Activated B cell treated with CpG ODN at 0.5 μM for 24 hours (primary cell): ENCODE measurements around the gene SLX9. TPM values are rescaled to one million over a fixed set of nuclear protein-coding genes. Genes with fewer than 3 reads are reported as not detected.

Source experiments
- ATAC-seq: fragments of 200-7000 bp; cut with Tn5 transposase; one replicate; pipeline ENCODE4 v1.10.0; 2021; ENCODE audit warnings: low read depth, mild to moderate bottlenecking, moderate library complexity
- CTCF ChIA-PET: fragments of 350-600 bp; sonication (Branson Sonifier 250); formaldehyde crosslinking; loops from one replicate; lab custom pipeline; 2021; ENCODE audit warnings: antibody characterized with exemption; lab: Charles Lee
- POLR2A ChIA-PET: fragments of 350-600 bp; sonication (Branson Sonifier 250); formaldehyde crosslinking; loops from one replicate; lab custom pipeline; 2021; ENCODE audit warnings: antibody characterized with exemption; lab: Charles Lee
- DNase-seq: peaks from one replicate; pipeline ENCODE4 v3.0.0; 2022
- H3K27ac Mint-ChIP-seq: one replicate; pipeline ENCODE4 v1.8.0; 2020; ENCODE audit warnings: mixed read lengths
- H3K27me3 Mint-ChIP-seq: one replicate; pipeline ENCODE4 v1.8.0; 2021; ENCODE audit warnings: mixed read lengths
- H3K36me3 Mint-ChIP-seq: one replicate; pipeline ENCODE4 v1.8.0; 2021; ENCODE audit warnings: low read depth, mixed read lengths
- H3K4me1 Mint-ChIP-seq: one replicate; pipeline ENCODE4 v1.8.0; 2021; ENCODE audit warnings: mixed read lengths
- H3K4me3 Mint-ChIP-seq: one replicate; pipeline ENCODE4 v1.8.0; 2020; ENCODE audit warnings: mild to moderate bottlenecking, mixed read lengths
- H3K9me3 Mint-ChIP-seq: one replicate; pipeline ENCODE4 v1.8.0; 2020; ENCODE audit warnings: mixed read lengths
- CTCF ChIP-seq: fragments of 200-600 bp; IDR thresholded peaks from one replicate; pipeline ENCODE4 v1.8.0; 2022; ENCODE audit warnings: antibody characterized with exemption, mild to moderate bottlenecking
- intact Hi-C: fragments of 100-400 bp; cut with micrococcal nuclease; formaldehyde crosslinking; loops from one replicate; pipeline ENCODE4 v1.15.1; 2024
- total RNA-seq: library from RNA; stranded (reverse); gene quantifications from 2 replicates; pipeline ENCODE4 v1.2.3, GENCODE V29; 2022

SLX9 gene
- total RNA-seq, 1 donor from 2014 or later = 26.0 TPM

GRCh38 chr21:44986471-44987291 lies 46.9 kb downstream of the SLX9 start:
- DNase-seq (no peak), ATAC-seq (no peak)
- TF ChIP-seq CTCF = no peak
- CTCF ChIA-PET = interaction anchor here (0.9 kb wide), 1 partner anchor 152 kb away, joined by 3 read pairs; no protein-coding TSS in a partner anchor
- intact Hi-C loops = no loop called here
- no peak overlapping the region for H3K4me3 Mint-ChIP-seq
- no peak overlapping the region for H3K27ac Mint-ChIP-seq
- POLR2A ChIA-PET = no interaction called here
- no peaks in the 10 kb centered on the region for H3K27me3 Mint-ChIP-seq
- H3K9me3 Mint-ChIP-seq = no peaks in the 10 kb centered on the region
- H3K4me1 Mint-ChIP-seq = peaks cover 7% of the 10 kb centered on the region
- no peaks in the 10 kb centered on the region for H3K36me3 Mint-ChIP-seq

GRCh38 chr21:44987301-44987885 lies 47.6 kb downstream of the SLX9 start:
- no peak for TF ChIP-seq CTCF
- ATAC-seq (no peak), DNase-seq (no peak)
- H3K4me3 Mint-ChIP-seq = no peak overlapping the region
- no peaks in the 10 kb centered on the region for H3K9me3 Mint-ChIP-seq
- intact Hi-C loops = no loop called here
- peaks cover 7% of the 10 kb centered on the region for H3K4me1 Mint-ChIP-seq
- POLR2A ChIA-PET = no interaction called here
- no peaks in the 10 kb centered on the region for H3K36me3 Mint-ChIP-seq
- no peaks in the 10 kb centered on the region for H3K27me3 Mint-ChIP-seq
- H3K27ac Mint-ChIP-seq = no peak overlapping the region
- CTCF ChIA-PET = no interaction called here

DNA sequence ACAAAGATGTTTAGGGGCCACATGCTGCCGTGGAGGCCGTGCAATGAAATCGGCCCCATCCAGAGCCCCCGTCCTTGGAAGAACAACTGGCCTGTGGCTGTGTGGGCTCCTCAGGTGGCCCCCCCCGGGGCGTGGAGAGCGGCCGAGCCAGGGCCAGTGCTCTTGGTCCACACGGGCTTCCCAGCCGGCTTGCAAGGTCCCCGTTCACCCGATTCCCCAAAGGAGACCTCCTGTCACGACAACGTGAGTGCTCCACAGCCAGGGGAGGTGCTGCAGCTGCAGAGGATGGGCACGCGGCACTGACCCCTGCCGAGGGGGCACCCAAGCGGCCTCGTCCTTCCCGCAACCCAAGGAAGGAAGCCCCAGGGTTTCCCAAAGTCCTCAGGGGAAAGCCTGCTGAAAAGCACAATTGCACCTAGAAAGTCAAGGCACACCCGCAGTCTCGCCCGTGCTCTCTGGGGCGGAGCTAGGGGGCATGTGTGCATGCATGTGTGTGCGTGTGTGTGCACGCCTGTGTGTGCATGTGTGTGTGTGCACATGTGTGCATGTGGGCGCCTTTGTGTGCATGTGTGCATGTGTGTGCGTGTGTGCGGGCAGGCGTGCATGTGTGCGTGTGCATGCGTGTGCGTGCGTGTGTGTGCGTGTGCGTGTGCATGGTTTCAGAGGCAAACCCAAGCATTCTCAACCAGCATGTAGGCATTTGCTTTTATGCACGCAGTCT lies 48.2 kb downstream of the SLX9 start:
- intact Hi-C loops = no loop called here
- Mint-ChIP-seq H3K4me1 (peaks cover 7% of the 10 kb centered on the region), H3K36me3 (no peaks in the 10 kb centered on the region), H3K9me3 (no peaks in the 10 kb centered on the region), H3K27ac (no peak overlapping the region), H3K27me3 (no peaks in the 10 kb centered on the region), H3K4me3 (no peak overlapping the region)
- TF ChIP-seq CTCF = no peak
- no peak for DNase-seq
- ChIA-PET CTCF (no interaction called here), POLR2A (no interaction called here)
- ATAC-seq = no peak

DNA sequence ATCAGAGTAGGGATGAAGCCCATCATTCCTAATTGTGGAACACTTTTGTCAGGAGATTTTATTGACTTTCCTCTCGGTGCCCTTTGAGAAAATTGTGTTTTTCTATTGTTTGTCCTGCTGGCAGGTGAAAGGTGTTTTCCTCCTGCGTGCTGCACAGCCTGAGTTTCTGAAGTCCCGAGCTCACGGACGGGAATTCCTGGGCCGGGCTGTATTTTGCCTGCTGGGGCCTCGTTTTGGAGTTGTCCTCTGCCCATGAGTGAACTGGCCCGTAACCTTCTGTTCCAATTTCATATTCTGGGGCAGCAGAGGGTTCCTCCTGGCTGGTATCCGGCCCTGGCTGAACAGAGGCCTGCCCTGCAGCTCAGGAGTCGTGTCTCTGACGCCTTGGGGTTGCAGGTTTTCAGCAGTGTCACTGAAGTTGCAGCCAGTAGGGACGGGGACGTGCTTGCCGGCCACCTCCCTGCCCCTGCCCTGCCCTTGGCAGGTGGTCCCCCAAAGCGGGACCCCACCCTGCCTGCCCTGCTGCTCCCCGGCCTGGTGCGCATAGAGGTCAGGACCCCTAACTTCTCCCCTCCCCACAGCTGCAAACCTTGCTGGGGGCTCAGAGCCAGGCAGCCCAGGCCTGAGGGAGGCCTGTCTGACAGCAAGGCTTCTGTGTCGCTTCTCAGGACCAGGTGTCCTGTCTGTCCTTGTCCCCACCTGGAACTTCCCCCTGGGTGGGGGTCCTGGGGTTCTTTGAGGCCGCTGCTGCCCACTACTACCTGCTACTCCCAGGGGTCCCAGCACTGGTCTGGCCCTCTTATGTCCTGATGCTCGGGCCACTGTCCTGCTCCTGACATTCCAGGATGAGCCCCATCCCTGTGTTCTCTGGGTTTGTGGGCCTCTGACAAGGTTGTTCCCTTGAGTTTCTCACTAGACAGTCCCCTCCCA lies 49.0 kb downstream of the SLX9 start:
- Mint-ChIP-seq H3K27ac (peak overlapping the region; percentile 18), H3K27me3 (peaks cover 3% of the 10 kb centered on the region), H3K9me3 (no peaks in the 10 kb centered on the region), H3K4me3 (no peak overlapping the region), H3K36me3 (no peaks in the 10 kb centered on the region), H3K4me1 (peaks cover 7% of the 10 kb centered on the region)
- ATAC-seq (no peak), DNase-seq (no peak)
- ChIA-PET POLR2A (no interaction called here), CTCF (no interaction called here)
- intact Hi-C loops = no loop called here
- TF ChIP-seq CTCF = no peak
